Activated CD8-positive, alpha-beta memory T cell treated with anti-CD3 and anti-CD28 coated beads, Interleukin-2, amount 50 U/mL, for 4 hours (primary cell): ENCODE results near the gene ZNF420.
"Not testable (repeated sequence)": the region's sequence is repeated elsewhere in the genome, so short reads cannot be mapped to it uniquely, and the experiment has no call there.

Source experiments
- DNase-seq: peaks from one replicate; pipeline ENCODE4 v3.0.0-alpha.2; 2020

ZNF420 gene

GRCh38 chr19:37077934-37078716 lies at the start of gene ZNF420:
Gene ZNF420, plus strand, starts transcription at chr19:37078433. Its CDS starts 10,686 bp downstream, at chr19:37089119.
- DNase-seq, result peak; percentile 88

GRCh38 chr19:37045140-37045539 lies 33.1 kb upstream of the ZNF420 start:
- no peak for DNase-seq

GRCh38 chr19:37055330-37055729 lies 22.9 kb upstream of the ZNF420 start:
- DNase-seq, result no peak

GRCh38 chr19:37056776-37057175 lies 21.5 kb upstream of the ZNF420 start:
- no peak for DNase-seq

GRCh38 chr19:37059142-37059541 lies 19.1 kb upstream of the ZNF420 start:
- DNase-seq, result no peak

GRCh38 chr19:37064886-37065285 lies 13.3 kb upstream of the ZNF420 start:
- not testable (repeated sequence) for DNase-seq

GRCh38 chr19:37074111-37074510 lies 4.1 kb upstream of the ZNF420 start:
- DNase-seq, result no peak

GRCh38 chr19:37074819-37075362 lies 3.3 kb upstream of the ZNF420 start:
- no peak for DNase-seq

GRCh38 chr19:37076524-37076923 lies 1.7 kb upstream of the ZNF420 start:
- not testable (repeated sequence) for DNase-seq

GRCh38 chr19:37077501-37077933 lies 716 bp upstream of the ZNF420 start:
- no peak for DNase-seq

GRCh38 chr19:37078717-37079032 lies 442 bp downstream of the ZNF420 start:
- no peak for DNase-seq

GRCh38 chr19:37079238-37079637 lies 1.0 kb downstream of the ZNF420 start:
- no peak for DNase-seq

GRCh38 chr19:37082307-37082706 lies 4.1 kb downstream of the ZNF420 start:
- DNase-seq, result no peak

GRCh38 chr19:37087110-37087509 lies 8.9 kb downstream of the ZNF420 start:
- DNase-seq, result no peak

GRCh38 chr19:37095859-37096258 lies 17.6 kb downstream of the ZNF420 start:
- DNase-seq, result no peak

GRCh38 chr19:37098570-37098969 lies 20.3 kb downstream of the ZNF420 start:
- DNase-seq, result no peak

GRCh38 chr19:37104135-37104534 lies 25.9 kb downstream of the ZNF420 start:
- DNase-seq, result not testable (repeated sequence)

GRCh38 chr19:37111753-37112152 lies 33.5 kb downstream of the ZNF420 start:
- DNase-seq, result not testable (repeated sequence)

- DNase-seq, result no peak
Measured at GRCh38 chr19:37114001-37114400, 35.8 kb downstream of the ZNF420 start.

- DNase-seq, result not testable (repeated sequence)
Measured at GRCh38 chr19:37122093-37122492, 43.9 kb downstream of the ZNF420 start.

GRCh38 chr19:37127999-37128820 lies 50.0 kb downstream of the ZNF420 start:
- no peak for DNase-seq

- no peak for DNase-seq
Measured at GRCh38 chr19:37128821-37129177, 50.6 kb downstream of the ZNF420 start.

- no peak for DNase-seq
Measured at GRCh38 chr19:37136111-37136510, 57.9 kb downstream of the ZNF420 start.

GRCh38 chr19:37148214-37148613 lies 70.0 kb downstream of the ZNF420 start:
- DNase-seq, result no peak
